Panc1 (cell line): ENCODE measurements around the gene SLC6A17. TPM values are rescaled to one million over a fixed set of nuclear protein-coding genes. Genes with fewer than 3 reads are reported as not detected.

Experiments used
- ATAC-seq: fragments of 200-7000 bp; cut with Tn5 transposase; 2 replicates; pipeline ENCODE4 v1.9.1; 2020; ENCODE audit warnings: mild to moderate bottlenecking, moderate library complexity
- BruUV-seq: library from RNA; stranded (reverse); fragments of 400-500 nt; replicated peaks from 2 replicates; lab custom pipeline; 2021; lab: Mats Ljungman, UMichigan
- CTCF ChIA-PET: fragments of 300-600 bp; sonication (Branson Sonifier 250); formaldehyde crosslinking; loops from one replicate; lab custom pipeline; 2022; ENCODE audit warnings: antibody characterized with exemption; lab: Charles Lee
- POLR2A ChIA-PET: fragments of 300-600 bp; sonication (Branson Sonifier 250); formaldehyde crosslinking; loops from one replicate; lab custom pipeline; 2022; ENCODE audit warnings: antibody characterized with exemption; lab: Charles Lee
- DNase-seq: peaks from one replicate; pipeline ENCODE4 v3.0.0-alpha.2; 2010; ENCODE audit warnings: low read depth, low spot score
- H3K27ac ChIP-seq: 2 replicates; pipeline ENCODE4 v1.5.1; 2011; ENCODE audit warnings: mild to moderate bottlenecking, low read length, inconsistent platforms
- H3K27me3 ChIP-seq: fragments of 200-500 bp; sonication (Bioruptor generic); 2 replicates; pipeline ENCODE4 v1.6.0; 2014; ENCODE audit warnings: low read length, inconsistent platforms; ENCODE audit not compliant: control insufficient read depth, insufficient read depth
- H3K36me3 ChIP-seq: fragments of 200-500 bp; sonication (Bioruptor generic); 2 replicates; pipeline ENCODE4 v1.5.1; 2014; ENCODE audit warnings: inconsistent platforms, mild to moderate bottlenecking, low read length, moderate library complexity; ENCODE audit not compliant: control insufficient read depth, insufficient read depth
- H3K4me1 ChIP-seq: 2 replicates; pipeline ENCODE4 v1.5.1; 2011; ENCODE audit warnings: inconsistent platforms, mild to moderate bottlenecking, low read length, moderate library complexity; ENCODE audit not compliant: control insufficient read depth, insufficient read depth
- H3K4me3 ChIP-seq, 2 experiments: 2 replicates each; pipeline ENCODE4 v1.5.1; 2011 to 2012; ENCODE audit warnings: low read depth in 2 of 2, low read length in 2 of 2, mild to moderate bottlenecking in 2 of 2, inconsistent platforms in 1 of 2, moderate library complexity in 1 of 2
- H3K9me3 ChIP-seq: fragments of 200-500 bp; sonication (Bioruptor generic); 2 replicates; pipeline ENCODE4 v1.5.1; 2014; ENCODE audit warnings: low read depth, mild to moderate bottlenecking, inconsistent platforms, low read length, moderate library complexity; ENCODE audit not compliant: control insufficient read depth, insufficient read depth
- POLR2AphosphoS5 ChIP-seq: IDR thresholded peaks from 2 replicates; pipeline ENCODE4 v1.6.1; 2012; ENCODE audit warnings: mild to moderate bottlenecking, low read depth, low read length, moderate library complexity
- SIN3A ChIP-seq: IDR thresholded peaks from 2 replicates; pipeline ENCODE4 v1.6.1; 2012; ENCODE audit warnings: low read depth, mild to moderate bottlenecking, low read length, moderate library complexity, borderline replicate concordance; ENCODE audit not compliant: insufficient read depth
- TCF7L2 ChIP-seq: IDR thresholded peaks from 2 replicates; pipeline ENCODE4 v1.6.1; 2011; ENCODE audit warnings: mild to moderate bottlenecking, low read depth, low read length, inconsistent platforms
- in situ Hi-C: cut with HindIII; loops from 2 replicates; pipeline ENCODE4 v1.10.0; 2016; ENCODE audit warnings: low sequenced_read_pairs, low pct_unique_long_range_greater_than_20kb
- intact Hi-C: fragments of 100-400 bp; cut with micrococcal nuclease; formaldehyde crosslinking; loops from one replicate; pipeline ENCODE4 v1.10.0; 2022; ENCODE audit not compliant: unreplicated experiment
- total RNA-seq: library from RNA; stranded (reverse); gene quantifications from one replicate; pipeline ENCODE4 v1.2.1, GENCODE V29; 2021; ENCODE audit not compliant: unreplicated experiment
- TF ChIP-seq, protein P1 (sequence below), 2 experiments: IDR thresholded peaks; 2 replicates each; pipeline ENCODE4 v1.6.1; 2011 to 2012; ENCODE audit warnings: low read depth in 2 of 2, control low read depth in 1 of 2, low read length in 1 of 2, mild to moderate bottlenecking in 1 of 2, moderate library complexity in 1 of 2; ENCODE audit not compliant: insufficient read depth in 1 of 2
- TF ChIP-seq, protein P2 (sequence below): fragments of 450-650 bp; IDR thresholded peaks from 2 replicates; pipeline ENCODE4 v1.5.1; 2017; ENCODE audit warnings: mild to moderate bottlenecking

The SLC6A17 gene
- total RNA-seq, 1 experiment from 2014 or later = 5.7 TPM

DNA sequence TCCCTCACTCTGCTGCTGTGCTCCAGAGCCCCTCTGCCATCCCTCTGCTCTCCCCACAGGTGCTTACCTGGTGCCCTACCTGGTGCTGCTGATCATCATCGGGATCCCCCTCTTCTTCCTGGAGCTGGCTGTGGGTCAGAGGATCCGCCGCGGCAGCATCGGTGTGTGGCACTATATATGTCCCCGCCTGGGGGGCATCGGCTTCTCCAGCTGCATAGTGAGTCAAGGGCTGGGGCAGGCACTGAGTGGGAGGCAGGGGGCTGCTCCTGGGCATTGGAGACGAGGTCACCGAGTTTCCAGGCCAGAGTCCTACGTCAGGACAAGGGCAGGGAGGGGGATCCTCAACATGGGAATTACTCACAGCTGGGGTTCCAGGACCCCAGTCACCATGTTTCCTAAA is 21.7 kb downstream of the SLC6A17 start:
- in situ Hi-C loops (no loop called here), intact Hi-C loops (no loop called here)
- CTCF ChIA-PET = no interaction called here
- DNase-seq = no peak
- POLR2A ChIA-PET = no interaction called here
- TF ChIP-seq POLR2AphosphoS5 (no peak), TCF7L2 (no peak), SIN3A (no peak)
- TF ChIP-seq, protein P1, sequence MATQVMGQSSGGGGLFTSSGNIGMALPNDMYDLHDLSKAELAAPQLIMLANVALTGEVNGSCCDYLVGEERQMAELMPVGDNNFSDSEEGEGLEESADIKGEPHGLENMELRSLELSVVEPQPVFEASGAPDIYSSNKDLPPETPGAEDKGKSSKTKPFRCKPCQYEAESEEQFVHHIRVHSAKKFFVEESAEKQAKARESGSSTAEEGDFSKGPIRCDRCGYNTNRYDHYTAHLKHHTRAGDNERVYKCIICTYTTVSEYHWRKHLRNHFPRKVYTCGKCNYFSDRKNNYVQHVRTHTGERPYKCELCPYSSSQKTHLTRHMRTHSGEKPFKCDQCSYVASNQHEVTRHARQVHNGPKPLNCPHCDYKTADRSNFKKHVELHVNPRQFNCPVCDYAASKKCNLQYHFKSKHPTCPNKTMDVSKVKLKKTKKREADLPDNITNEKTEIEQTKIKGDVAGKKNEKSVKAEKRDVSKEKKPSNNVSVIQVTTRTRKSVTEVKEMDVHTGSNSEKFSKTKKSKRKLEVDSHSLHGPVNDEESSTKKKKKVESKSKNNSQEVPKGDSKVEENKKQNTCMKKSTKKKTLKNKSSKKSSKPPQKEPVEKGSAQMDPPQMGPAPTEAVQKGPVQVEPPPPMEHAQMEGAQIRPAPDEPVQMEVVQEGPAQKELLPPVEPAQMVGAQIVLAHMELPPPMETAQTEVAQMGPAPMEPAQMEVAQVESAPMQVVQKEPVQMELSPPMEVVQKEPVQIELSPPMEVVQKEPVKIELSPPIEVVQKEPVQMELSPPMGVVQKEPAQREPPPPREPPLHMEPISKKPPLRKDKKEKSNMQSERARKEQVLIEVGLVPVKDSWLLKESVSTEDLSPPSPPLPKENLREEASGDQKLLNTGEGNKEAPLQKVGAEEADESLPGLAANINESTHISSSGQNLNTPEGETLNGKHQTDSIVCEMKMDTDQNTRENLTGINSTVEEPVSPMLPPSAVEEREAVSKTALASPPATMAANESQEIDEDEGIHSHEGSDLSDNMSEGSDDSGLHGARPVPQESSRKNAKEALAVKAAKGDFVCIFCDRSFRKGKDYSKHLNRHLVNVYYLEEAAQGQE (IDR thresholded peaks at IDR 0.05; ENCODE audit: insufficient read depth in 1 of 2, low read depth in 2 of 2, low read length in 1 of 2) = no peak
- TF ChIP-seq, protein P2, sequence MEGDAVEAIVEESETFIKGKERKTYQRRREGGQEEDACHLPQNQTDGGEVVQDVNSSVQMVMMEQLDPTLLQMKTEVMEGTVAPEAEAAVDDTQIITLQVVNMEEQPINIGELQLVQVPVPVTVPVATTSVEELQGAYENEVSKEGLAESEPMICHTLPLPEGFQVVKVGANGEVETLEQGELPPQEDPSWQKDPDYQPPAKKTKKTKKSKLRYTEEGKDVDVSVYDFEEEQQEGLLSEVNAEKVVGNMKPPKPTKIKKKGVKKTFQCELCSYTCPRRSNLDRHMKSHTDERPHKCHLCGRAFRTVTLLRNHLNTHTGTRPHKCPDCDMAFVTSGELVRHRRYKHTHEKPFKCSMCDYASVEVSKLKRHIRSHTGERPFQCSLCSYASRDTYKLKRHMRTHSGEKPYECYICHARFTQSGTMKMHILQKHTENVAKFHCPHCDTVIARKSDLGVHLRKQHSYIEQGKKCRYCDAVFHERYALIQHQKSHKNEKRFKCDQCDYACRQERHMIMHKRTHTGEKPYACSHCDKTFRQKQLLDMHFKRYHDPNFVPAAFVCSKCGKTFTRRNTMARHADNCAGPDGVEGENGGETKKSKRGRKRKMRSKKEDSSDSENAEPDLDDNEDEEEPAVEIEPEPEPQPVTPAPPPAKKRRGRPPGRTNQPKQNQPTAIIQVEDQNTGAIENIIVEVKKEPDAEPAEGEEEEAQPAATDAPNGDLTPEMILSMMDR = no peak
- no peaks in the 10 kb centered on the region for H3K27me3 ChIP-seq
- no TSS peak for BruUV-seq
- no peaks in the 10 kb centered on the region for H3K4me1 ChIP-seq
- H3K9me3 ChIP-seq = no peaks in the 10 kb centered on the region
- ATAC-seq = no peak
- H3K27ac ChIP-seq = no peak overlapping the region
- no peak overlapping the region for H3K4me3 ChIP-seq
- no peaks in the 10 kb centered on the region for H3K36me3 ChIP-seq

DNA sequence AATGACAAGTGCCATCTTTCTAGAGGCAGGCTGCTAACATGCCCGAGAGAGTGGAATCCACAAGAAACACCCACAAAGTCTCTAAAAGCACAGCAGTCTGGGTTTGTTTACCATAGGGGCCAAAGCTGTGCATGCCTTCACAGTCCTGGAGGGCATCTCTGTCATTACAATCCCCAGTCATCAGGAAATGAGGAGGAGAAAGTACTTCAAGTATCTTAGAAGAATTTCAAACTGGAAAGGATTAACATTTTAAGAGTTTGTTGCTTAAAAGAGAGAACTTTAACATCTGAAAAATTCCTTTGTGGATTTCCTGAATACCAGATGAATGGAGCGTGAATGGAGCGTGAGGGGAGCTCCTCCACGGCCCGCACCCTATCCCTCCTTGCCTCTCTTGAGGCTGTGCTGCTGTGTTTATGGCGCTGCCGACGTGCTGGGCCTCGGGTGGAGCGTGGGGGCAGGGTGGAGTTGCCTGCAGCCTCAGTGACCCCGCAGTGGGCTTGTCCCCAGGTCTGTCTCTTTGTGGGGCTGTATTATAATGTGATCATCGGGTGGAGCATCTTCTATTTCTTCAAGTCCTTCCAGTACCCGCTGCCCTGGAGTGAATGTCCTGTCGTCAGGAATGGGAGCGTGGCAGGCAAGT is 23.3 kb downstream of the SLC6A17 start:
- TF ChIP-seq POLR2AphosphoS5 (no peak), SIN3A (no peak), TCF7L2 (no peak)
- TF ChIP-seq, protein P2 = no peak
- TF ChIP-seq, protein P1 (IDR thresholded peaks at IDR 0.05; ENCODE audit: insufficient read depth in 1 of 2, low read depth in 2 of 2, low read length in 1 of 2) = no peak
- intact Hi-C loops = no loop called here
- no TSS peak for BruUV-seq

More for the DNA sequence above, 23.3 kb downstream of the SLC6A17 start:
- ChIA-PET POLR2A (no interaction called here), CTCF (no interaction called here)
- DNase-seq = no peak
- Histone ChIP-seq H3K36me3 (no peaks in the 10 kb centered on the region), H3K4me3 (no peak overlapping the region), H3K4me1 (no peaks in the 10 kb centered on the region), H3K27me3 (no peaks in the 10 kb centered on the region), H3K9me3 (no peaks in the 10 kb centered on the region), H3K27ac (no peak overlapping the region)
- in situ Hi-C loops = no loop called here
- no peak for ATAC-seq
